OCI-LY1 (cell line): Measurements from ENCODE around the gene BUB1B.
"Not testable (repeated sequence)": the region's sequence is repeated elsewhere in the genome, so short reads cannot be mapped to it uniquely, and the experiment has no call there.

Experiments used
- H2AFZ ChIP-seq: fragments of 200-600 bp; sonication (generic), shearing (Covaris generic); 2 replicates; pipeline ENCODE4 v1.6.0; 2014; ENCODE audit warnings: antibody characterized with exemption, mild to moderate bottlenecking, low read length
- H3F3A ChIP-seq: fragments of 200-600 bp; sonication (generic), shearing (Covaris generic); 2 replicates; pipeline ENCODE4 v1.6.0; 2014; ENCODE audit warnings: mild to moderate bottlenecking, antibody characterized with exemption, low read length, moderate library complexity; ENCODE audit not compliant: insufficient read depth
- H3K27ac ChIP-seq: fragments of 200-600 bp; sonication (generic); 2 replicates; pipeline ENCODE4 v1.5.1; 2014; ENCODE audit warnings: low read length, mixed run types, mild to moderate bottlenecking, low read depth; ENCODE audit not compliant: poor library complexity, severe bottlenecking
- H3K27me3 ChIP-seq: fragments of 200-600 bp; sonication (generic); 2 replicates; pipeline ENCODE4 v1.6.0; 2014; ENCODE audit warnings: antibody characterized with exemption, mild to moderate bottlenecking, low read length, moderate library complexity; ENCODE audit not compliant: insufficient read depth
- H3K36me3 ChIP-seq: fragments of 200-600 bp; sonication (generic); 2 replicates; pipeline ENCODE4 v1.6.1; 2014; ENCODE audit warnings: mild to moderate bottlenecking, antibody characterized with exemption, low read length, moderate library complexity, mixed read lengths; ENCODE audit not compliant: insufficient read depth
- H3K4me1 ChIP-seq: fragments of 200-600 bp; sonication (generic); 2 replicates; pipeline ENCODE4 v1.5.1; 2014; ENCODE audit warnings: mild to moderate bottlenecking, low read length, moderate library complexity; ENCODE audit not compliant: insufficient read depth, severe bottlenecking
- H3K4me2 ChIP-seq: fragments of 200-600 bp; sonication (generic), shearing (Covaris generic); 2 replicates; pipeline ENCODE4 v1.6.1; 2014; ENCODE audit warnings: low read length
- H3K4me3 ChIP-seq: fragments of 200-600 bp; sonication (generic); 2 replicates; pipeline ENCODE4 v1.5.1; 2014; ENCODE audit warnings: low read length, low read depth, mild to moderate bottlenecking, mixed read lengths; ENCODE audit not compliant: poor library complexity, severe bottlenecking
- H3K79me2 ChIP-seq: fragments of 200-600 bp; shearing (Covaris generic); 2 replicates; pipeline ENCODE4 v1.6.1; 2016; ENCODE audit warnings: mixed run types, low read length, mixed read lengths; ENCODE audit not compliant: insufficient read depth
- H3K9ac ChIP-seq: fragments of 200-600 bp; sonication (generic), shearing (Covaris generic); 2 replicates; pipeline ENCODE4 v1.6.1; 2014; ENCODE audit warnings: mild to moderate bottlenecking, low read length, mixed read lengths
- H3K9me2 ChIP-seq: fragments of 200-600 bp; sonication (generic), shearing (Covaris generic); 2 replicates; pipeline ENCODE4 v1.6.1; 2014; ENCODE audit warnings: low read depth, mild to moderate bottlenecking, low read length, mixed read lengths
- H3K9me3 ChIP-seq: fragments of 200-600 bp; shearing (Covaris generic); 2 replicates; pipeline ENCODE4 v1.6.1; 2014; ENCODE audit warnings: low read length, mixed read lengths
- H4K20me1 ChIP-seq: fragments of 200-600 bp; sonication (generic), shearing (Covaris generic); 2 replicates; pipeline ENCODE4 v1.6.0; 2016; ENCODE audit warnings: mild to moderate bottlenecking, low read length; ENCODE audit not compliant: insufficient read depth
- CTCF ChIP-seq: fragments of 200-600 bp; sonication (generic), shearing (Covaris generic); IDR thresholded peaks from 2 replicates; pipeline ENCODE4 v1.5.1; 2017; ENCODE audit warnings: mild to moderate bottlenecking, antibody characterized with exemption, low read length, moderate library complexity, mixed read lengths
- EZH2 ChIP-seq: fragments of 200-600 bp; sonication (generic), shearing (Covaris generic); IDR thresholded peaks from 2 replicates; pipeline ENCODE4 v1.8.0; 2017; ENCODE audit warnings: borderline replicate concordance, mixed run types, mild to moderate bottlenecking, antibody characterized with exemption, low read length, moderate library complexity, mixed read lengths

BUB1B gene

GRCh38 chr15:40136470-40137302 lies 24.2 kb upstream of the BUB1B start:
- H3K4me3 ChIP-seq, result no peak overlapping the region

GRCh38 chr15:40137303-40138200 lies 23.3 kb upstream of the BUB1B start:
- Histone ChIP-seq H4K20me1 (no peaks in the 10 kb centered on the region), H3K27me3 (no peaks in the 10 kb centered on the region), H3K36me3 (no peaks in the 10 kb centered on the region), H3K79me2 (no peaks in the 10 kb centered on the region), H3K4me1 (no peaks in the 10 kb centered on the region), H3K4me2 (no peak overlapping the region), H3F3A (no peaks in the 10 kb centered on the region), H3K4me3 (no peak overlapping the region), H3K9me2 (no peaks in the 10 kb centered on the region), H3K27ac (no peak overlapping the region), H3K9ac (no peak overlapping the region), H3K9me3 (no peaks in the 10 kb centered on the region), H2AFZ (no peak overlapping the region)
- no peak for TF ChIP-seq CTCF
- no peak for TF ChIP-seq EZH2

More at GRCh38 chr15:40136470-40137302, 24.2 kb upstream of the BUB1B start:
- Histone ChIP-seq H3K79me2 (no peaks in the 10 kb centered on the region), H3K27ac (no peak overlapping the region), H2AFZ (no peak overlapping the region), H3K4me2 (no peak overlapping the region), H3K9me3 (no peaks in the 10 kb centered on the region), H3F3A (no peaks in the 10 kb centered on the region), H3K27me3 (no peaks in the 10 kb centered on the region), H3K9ac (no peak overlapping the region), H3K36me3 (no peaks in the 10 kb centered on the region), H3K9me2 (no peaks in the 10 kb centered on the region), H3K4me1 (no peaks in the 10 kb centered on the region), H4K20me1 (no peaks in the 10 kb centered on the region)
- TF ChIP-seq EZH2 (no peak), CTCF (no peak)

- H3K9me3 ChIP-seq, H3K27ac ChIP-seq, H3K36me3 ChIP-seq, H3K4me3 ChIP-seq, H3K79me2 ChIP-seq, H3K4me2 ChIP-seq, H3F3A ChIP-seq, H3K27me3 ChIP-seq, H4K20me1 ChIP-seq, H3K9me2 ChIP-seq, H2AFZ ChIP-seq, H3K9ac ChIP-seq, H3K4me1 ChIP-seq: not testable (repeated sequence)
Measured at GRCh38 chr15:40138201-40138570, 22.7 kb upstream of the BUB1B start.
